Measurements from ENCODE around the gene RAD51B. TPM values are rescaled to one million over a fixed set of nuclear protein-coding genes. Genes with fewer than 3 reads are reported as not detected.

The RAD51B gene
- total and polyA plus RNA-seq, 2 experiments from 2014 or later = 10.1 to 18.0 TPM

DNA sequence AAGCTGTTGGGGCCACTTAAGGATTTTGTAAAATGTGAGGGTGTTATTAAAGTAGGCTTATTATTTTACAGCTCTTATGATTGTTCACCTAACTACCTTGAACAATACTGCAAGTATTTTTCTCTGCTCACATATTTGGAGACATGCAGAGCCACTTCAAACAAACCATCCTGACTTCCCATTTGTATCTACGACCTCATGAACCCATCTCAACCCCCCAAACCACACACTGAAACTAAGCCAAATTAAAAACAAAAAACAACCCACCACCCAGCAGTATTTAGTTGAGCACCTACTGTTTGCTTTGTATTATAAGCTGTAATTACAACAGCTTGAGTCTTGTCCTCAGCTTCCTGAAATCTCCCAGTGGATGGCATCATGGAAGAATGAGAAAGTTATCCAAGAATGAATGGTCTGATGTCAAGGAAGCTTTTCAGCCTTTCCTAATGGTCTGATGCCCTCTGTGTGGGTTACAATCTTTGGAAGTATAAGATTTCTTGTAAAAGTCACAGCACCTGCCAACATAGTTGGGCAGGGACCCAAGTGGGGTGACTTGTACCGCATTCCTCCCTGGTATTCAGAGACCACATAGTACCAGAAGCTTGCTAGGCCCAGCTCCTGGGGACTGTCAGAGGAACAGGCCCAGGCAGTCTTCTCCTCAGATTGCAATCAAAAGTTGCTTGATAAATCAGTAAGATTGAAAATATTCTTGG lies 556.6 kb downstream of the RAD51B start:
- Histone ChIP-seq H4K20me1 (ENCODE audit: insufficient read depth, poor library complexity, severe bottlenecking) (no peaks in the 10 kb centered on the region), H3K9me3 (ENCODE audit: low read depth) (no peaks in the 10 kb centered on the region), H3K4me1 (ENCODE audit: insufficient read depth) (peaks cover 6% of the 10 kb centered on the region), H3K79me2 (no peaks in the 10 kb centered on the region), H3K9me2 (replicated peaks; ENCODE audit: insufficient read depth) (no peaks in the 10 kb centered on the region), H3K4me2 (no peak overlapping the region), H2AFZ (no peak overlapping the region), H3K36me3 (replicated peaks; ENCODE audit: insufficient read depth, low read depth) (no peaks in the 10 kb centered on the region), H3K27me3 (no peaks in the 10 kb centered on the region), H3K27ac (peak overlapping the region; percentile 79), H3K4me3 (no peak overlapping the region)
- 94% methylated on average over 2 of the region's 2 CpGs for WGBS (ENCODE audit: low lambda C conversion rate, missing lambda C conversion rate)
- DNase-seq (ENCODE audit: low spot score) = no peak
- no peak for TF ChIP-seq EZH2phosphoT487 (IDR thresholded peaks at IDR 0.05; ENCODE audit: low read depth, severe bottlenecking, unreplicated experiment)
- TF ChIP-seq CTCF (IDR thresholded peaks at IDR 0.05; ENCODE audit: poor library complexity) = no peak
- TF ChIP-seq EZH2 (IDR thresholded peaks at IDR 0.05; ENCODE audit: borderline replicate concordance) = no peak

DNA sequence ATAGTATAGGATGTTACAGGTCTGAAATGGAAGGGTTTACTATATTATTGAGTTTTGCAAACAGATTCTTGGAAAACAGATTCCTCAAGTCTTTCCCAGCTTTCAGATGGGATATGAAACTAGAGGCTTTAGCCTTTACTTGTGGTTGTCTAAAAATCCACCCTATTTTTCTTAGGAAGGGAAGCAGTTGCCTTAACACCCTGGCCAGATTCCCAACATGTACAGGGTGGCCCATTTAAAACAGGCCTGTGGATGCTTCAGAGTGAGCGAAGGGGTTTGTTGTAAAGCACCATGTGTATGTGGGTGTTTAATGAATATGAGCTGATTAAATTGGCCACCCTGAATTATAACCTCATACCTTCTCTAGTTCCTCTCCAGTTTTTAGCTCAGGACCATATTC lies 557.4 kb downstream of the RAD51B start:
- peak overlapping the region; percentile 79 for H3K27ac ChIP-seq
- H2AFZ ChIP-seq = no peak overlapping the region
- H3K79me2 ChIP-seq = no peaks in the 10 kb centered on the region
- H4K20me1 ChIP-seq (ENCODE audit: insufficient read depth, poor library complexity, severe bottlenecking) = no peaks in the 10 kb centered on the region
- H3K4me3 ChIP-seq = no peak overlapping the region
- H3K27me3 ChIP-seq = no peaks in the 10 kb centered on the region
- no peak overlapping the region for H3K4me2 ChIP-seq
- H3K4me1 ChIP-seq (ENCODE audit: insufficient read depth) = peaks cover 6% of the 10 kb centered on the region
- WGBS (ENCODE audit: low lambda C conversion rate, missing lambda C conversion rate) = 67% methylated on average over 1 of the region's 1 CpG
- H3K9me2 ChIP-seq (replicated peaks; ENCODE audit: insufficient read depth) = no peaks in the 10 kb centered on the region
- no peaks in the 10 kb centered on the region for H3K9me3 ChIP-seq (ENCODE audit: low read depth)
- H3K36me3 ChIP-seq (replicated peaks; ENCODE audit: insufficient read depth, low read depth) = no peaks in the 10 kb centered on the region
- TF ChIP-seq EZH2 (IDR thresholded peaks at IDR 0.05; ENCODE audit: borderline replicate concordance) (no peak), EZH2phosphoT487 (IDR thresholded peaks at IDR 0.05; ENCODE audit: low read depth, severe bottlenecking, unreplicated experiment) (no peak), CTCF (IDR thresholded peaks at IDR 0.05; ENCODE audit: poor library complexity) (no peak)
- DNase-seq (ENCODE audit: low spot score) = no peak

- Histone ChIP-seq H3K9me3 (ENCODE audit: low read depth) (no peaks in the 10 kb centered on the region), H4K20me1 (ENCODE audit: insufficient read depth, poor library complexity, severe bottlenecking) (no peaks in the 10 kb centered on the region), H3K9me2 (replicated peaks; ENCODE audit: insufficient read depth) (no peaks in the 10 kb centered on the region), H3K27me3 (no peaks in the 10 kb centered on the region), H3K79me2 (no peaks in the 10 kb centered on the region), H3K4me2 (no peak overlapping the region), H3K4me1 (ENCODE audit: insufficient read depth) (peaks cover 6% of the 10 kb centered on the region), H3K36me3 (replicated peaks; ENCODE audit: insufficient read depth, low read depth) (no peaks in the 10 kb centered on the region), H3K27ac (peak overlapping the region; percentile 79), H2AFZ (peak overlapping the region; percentile 29), H3K4me3 (no peak overlapping the region)
- no peak for DNase-seq (ENCODE audit: low spot score)
- no peak for TF ChIP-seq CTCF (IDR thresholded peaks at IDR 0.05; ENCODE audit: poor library complexity)
- TF ChIP-seq EZH2phosphoT487 (IDR thresholded peaks at IDR 0.05; ENCODE audit: low read depth, severe bottlenecking, unreplicated experiment) = no peak
- TF ChIP-seq EZH2 (IDR thresholded peaks at IDR 0.05; ENCODE audit: borderline replicate concordance) = no peak
- 56% methylated on average over 8 of the region's 8 CpGs for WGBS (ENCODE audit: low lambda C conversion rate, missing lambda C conversion rate)
These were observed 557.9 kb downstream of the RAD51B start for GRCh38 chr14:68377459-68377858.

Data from hepatocyte (in vitro differentiated cells).